PC-9 (cell line): ENCODE data around the gene KCNMB1. TPM values are rescaled to one million over a fixed set of nuclear protein-coding genes. Genes with fewer than 3 reads are reported as not detected.

Experiments used
- BruUV-seq: library from RNA; stranded (reverse); fragments of 400-500 nt; replicated peaks from 2 replicates; lab custom pipeline; 2021; lab: Mats Ljungman, UMichigan
- CTCF ChIA-PET: fragments of 300-600 bp; sonication (Branson Sonifier 250); formaldehyde crosslinking; loops from one replicate; lab custom pipeline; 2022; ENCODE audit warnings: antibody characterized with exemption; lab: Charles Lee
- POLR2A ChIA-PET: fragments of 300-600 bp; sonication (Branson Sonifier 250); formaldehyde crosslinking; loops from one replicate; lab custom pipeline; 2022; ENCODE audit warnings: antibody characterized with exemption; ENCODE audit not compliant: unreplicated experiment; lab: Charles Lee
- DNase-seq, 2 experiments: peaks; one replicate each; pipeline versions ENCODE4 v3.0.0 to v3.0.0-alpha.2; 2015 to 2022; ENCODE audit warnings: mixed read lengths in 1 of 2
- H2AFZ ChIP-seq: fragments of 200-600 bp; sonication (generic); 2 replicates; pipeline ENCODE4 v1.8.1; 2017; ENCODE audit warnings: antibody characterized with exemption
- H3F3A ChIP-seq: fragments of 200-600 bp; sonication (generic); 2 replicates; pipeline ENCODE4 v1.8.1; 2017; ENCODE audit warnings: antibody characterized with exemption, mild to moderate bottlenecking, low read depth; ENCODE audit not compliant: insufficient read depth
- H3K27ac ChIP-seq: fragments of 200-600 bp; sonication (generic); 2 replicates; pipeline ENCODE4 v1.6.1; 2016; ENCODE audit warnings: mixed run types
- H3K27me3 ChIP-seq: fragments of 200-600 bp; sonication (generic); 2 replicates; pipeline ENCODE4 v1.6.1; 2016; ENCODE audit warnings: low read depth, mixed run types; ENCODE audit not compliant: insufficient read depth
- H3K36me3 ChIP-seq: fragments of 200-600 bp; sonication (generic); 2 replicates; pipeline ENCODE4 v1.6.1; 2016; ENCODE audit warnings: low read depth, mixed run types
- H3K4me1 ChIP-seq: fragments of 200-600 bp; sonication (generic); replicated peaks from 2 replicates; pipeline ENCODE4 v1.6.1; 2016; ENCODE audit warnings: mixed run types; ENCODE audit not compliant: insufficient read depth
- H3K4me2 ChIP-seq: fragments of 200-600 bp; sonication (generic); 2 replicates; pipeline ENCODE4 v1.6.1; 2017; ENCODE audit warnings: mixed run types
- H3K4me3 ChIP-seq: fragments of 200-600 bp; sonication (generic); 2 replicates; pipeline ENCODE4 v1.6.1; 2016; ENCODE audit warnings: mixed run types
- H3K79me2 ChIP-seq: fragments of 200-600 bp; sonication (generic); 2 replicates; pipeline ENCODE4 v1.6.1; 2017; ENCODE audit warnings: low read depth, mixed run types
- H3K9me2 ChIP-seq: fragments of 200-600 bp; sonication (generic); 2 replicates; pipeline ENCODE4 v1.8.1; 2017; ENCODE audit warnings: mild to moderate bottlenecking; ENCODE audit not compliant: insufficient read depth
- H3K9me3 ChIP-seq: fragments of 200-600 bp; sonication (generic); 2 replicates; pipeline ENCODE4 v1.8.1; 2016; ENCODE audit warnings: low read depth; ENCODE audit not compliant: insufficient read depth
- H4K20me1 ChIP-seq: fragments of 200-600 bp; sonication (generic); 2 replicates; pipeline ENCODE4 v1.8.1; 2017; ENCODE audit not compliant: insufficient read depth
- EZH2 ChIP-seq: fragments of 200-600 bp; sonication (generic); IDR thresholded peaks from 2 replicates; pipeline ENCODE4 v1.8.0; 2017; ENCODE audit warnings: antibody characterized with exemption, low read depth
- intact Hi-C: fragments of 100-400 bp; cut with micrococcal nuclease; formaldehyde crosslinking; loops from one replicate; pipeline ENCODE4 v1.10.0; 2022; ENCODE audit not compliant: unreplicated experiment
- total RNA-seq: library from RNA; stranded (reverse); gene quantifications from 2 replicates; pipeline ENCODE4 v1.2.3, GENCODE V29; 2021
- TF ChIP-seq, protein P1 (sequence below): fragments of 200-600 bp; sonication (generic); conservative IDR thresholded peaks from 2 replicates; pipeline ENCODE4 v1.6.1; 2017; ENCODE audit warnings: mixed run types, antibody characterized with exemption, mild to moderate bottlenecking, moderate library complexity

The KCNMB1 gene
- total RNA-seq, 1 experiment from 2014 or later = not detected

DNA sequence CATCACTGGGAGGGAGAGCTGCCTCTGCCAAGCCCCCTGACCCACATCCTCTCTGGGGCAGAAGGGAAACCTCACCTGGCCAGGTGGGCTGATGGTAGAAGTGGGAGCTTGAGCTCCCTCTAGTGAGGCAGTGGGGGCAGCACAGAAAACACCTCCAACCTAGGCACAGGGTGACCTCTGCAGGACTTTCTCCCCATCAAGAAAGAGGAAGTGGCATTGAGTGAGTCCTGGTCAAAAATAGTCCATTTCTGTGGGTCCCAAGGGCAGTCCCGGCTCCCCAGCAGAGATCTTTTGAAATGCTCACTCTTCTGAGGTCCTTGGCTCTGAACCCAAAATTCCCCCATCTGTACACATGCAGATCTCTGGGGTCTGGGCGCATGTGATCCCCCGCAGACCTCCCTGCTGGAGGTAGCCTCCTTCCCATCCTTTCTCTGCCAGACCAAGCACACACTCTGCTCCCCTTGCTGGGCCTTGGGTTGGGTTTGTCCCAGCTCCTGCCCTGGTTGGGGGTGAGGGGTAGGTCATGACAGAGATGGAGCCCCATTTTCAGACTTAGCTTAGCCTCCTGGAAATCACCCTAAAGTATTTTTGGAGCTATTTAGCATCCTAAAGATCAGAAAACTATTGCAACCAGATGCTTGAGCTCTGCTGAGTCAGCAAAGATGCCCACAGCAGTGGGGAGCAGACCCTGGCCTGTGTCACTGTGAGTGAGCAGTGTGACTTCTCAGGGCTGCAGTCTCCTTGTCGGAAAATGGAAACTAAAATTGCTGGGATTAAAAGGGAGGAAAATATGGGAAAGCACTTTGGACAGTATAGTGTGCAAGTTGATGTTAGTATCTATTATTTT lies 50.0 kb downstream of the KCNMB1 start:
- CTCF ChIA-PET = no interaction called here
- Histone ChIP-seq H3K27ac (no peak overlapping the region), H3K4me1 (no peaks in the 10 kb centered on the region), H3K4me3 (no peak overlapping the region), H3K79me2 (no peaks in the 10 kb centered on the region), H4K20me1 (no peaks in the 10 kb centered on the region), H3K9me3 (no peaks in the 10 kb centered on the region), H3K4me2 (no peak overlapping the region), H3K36me3 (no peaks in the 10 kb centered on the region), H3F3A (no peaks in the 10 kb centered on the region), H3K9me2 (no peaks in the 10 kb centered on the region), H2AFZ (no peak overlapping the region), H3K27me3 (no peaks in the 10 kb centered on the region; the same call in 1 of the 2 replicates)
- no TSS peak for BruUV-seq
- no peak for DNase-seq
- intact Hi-C loops = no loop called here
- TF ChIP-seq EZH2 = no peak
- TF ChIP-seq, protein P1, sequence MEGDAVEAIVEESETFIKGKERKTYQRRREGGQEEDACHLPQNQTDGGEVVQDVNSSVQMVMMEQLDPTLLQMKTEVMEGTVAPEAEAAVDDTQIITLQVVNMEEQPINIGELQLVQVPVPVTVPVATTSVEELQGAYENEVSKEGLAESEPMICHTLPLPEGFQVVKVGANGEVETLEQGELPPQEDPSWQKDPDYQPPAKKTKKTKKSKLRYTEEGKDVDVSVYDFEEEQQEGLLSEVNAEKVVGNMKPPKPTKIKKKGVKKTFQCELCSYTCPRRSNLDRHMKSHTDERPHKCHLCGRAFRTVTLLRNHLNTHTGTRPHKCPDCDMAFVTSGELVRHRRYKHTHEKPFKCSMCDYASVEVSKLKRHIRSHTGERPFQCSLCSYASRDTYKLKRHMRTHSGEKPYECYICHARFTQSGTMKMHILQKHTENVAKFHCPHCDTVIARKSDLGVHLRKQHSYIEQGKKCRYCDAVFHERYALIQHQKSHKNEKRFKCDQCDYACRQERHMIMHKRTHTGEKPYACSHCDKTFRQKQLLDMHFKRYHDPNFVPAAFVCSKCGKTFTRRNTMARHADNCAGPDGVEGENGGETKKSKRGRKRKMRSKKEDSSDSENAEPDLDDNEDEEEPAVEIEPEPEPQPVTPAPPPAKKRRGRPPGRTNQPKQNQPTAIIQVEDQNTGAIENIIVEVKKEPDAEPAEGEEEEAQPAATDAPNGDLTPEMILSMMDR = peak; percentile 49; the same call in 1 of the 2 replicates
- POLR2A ChIA-PET = no interaction called here

DNA sequence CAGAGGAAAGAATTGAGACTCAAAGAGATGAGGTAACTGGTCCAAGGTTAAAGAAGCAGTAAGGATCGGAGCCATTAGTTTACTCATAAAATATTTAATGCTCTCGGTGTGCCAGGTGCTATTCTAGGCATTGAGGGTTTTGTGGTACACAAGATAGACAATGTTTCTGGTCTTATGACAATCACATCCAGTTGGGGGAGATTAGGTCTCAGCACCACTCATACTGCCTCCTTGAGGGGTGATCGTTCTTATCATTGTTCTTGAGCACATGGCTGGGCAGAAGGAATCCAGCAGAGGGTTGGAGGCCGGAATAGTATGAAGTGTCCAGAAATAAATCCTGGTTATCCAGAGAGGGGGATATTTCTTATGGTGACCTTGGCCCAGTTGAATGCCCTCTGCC lies 50.9 kb downstream of the KCNMB1 start:
- H2AFZ ChIP-seq = no peak overlapping the region
- no peaks in the 10 kb centered on the region for H3K36me3 ChIP-seq
- H3K4me3 ChIP-seq = no peak overlapping the region
- H3K27ac ChIP-seq = no peak overlapping the region
- H3K79me2 ChIP-seq = no peaks in the 10 kb centered on the region
- TF ChIP-seq, protein P1 = no peak
- TF ChIP-seq EZH2 = no peak
- H3K4me1 ChIP-seq = no peaks in the 10 kb centered on the region
- no peaks in the 10 kb centered on the region for H3K9me2 ChIP-seq
- DNase-seq = no peak
- H3K27me3 ChIP-seq = no peaks in the 10 kb centered on the region
- no peak overlapping the region for H3K4me2 ChIP-seq
- no peaks in the 10 kb centered on the region for H4K20me1 ChIP-seq
- intact Hi-C loops = no loop called here
- CTCF ChIA-PET = no interaction called here
- H3K9me3 ChIP-seq = no peaks in the 10 kb centered on the region
- POLR2A ChIA-PET = no interaction called here
- H3F3A ChIP-seq = no peaks in the 10 kb centered on the region
- no TSS peak for BruUV-seq

DNA sequence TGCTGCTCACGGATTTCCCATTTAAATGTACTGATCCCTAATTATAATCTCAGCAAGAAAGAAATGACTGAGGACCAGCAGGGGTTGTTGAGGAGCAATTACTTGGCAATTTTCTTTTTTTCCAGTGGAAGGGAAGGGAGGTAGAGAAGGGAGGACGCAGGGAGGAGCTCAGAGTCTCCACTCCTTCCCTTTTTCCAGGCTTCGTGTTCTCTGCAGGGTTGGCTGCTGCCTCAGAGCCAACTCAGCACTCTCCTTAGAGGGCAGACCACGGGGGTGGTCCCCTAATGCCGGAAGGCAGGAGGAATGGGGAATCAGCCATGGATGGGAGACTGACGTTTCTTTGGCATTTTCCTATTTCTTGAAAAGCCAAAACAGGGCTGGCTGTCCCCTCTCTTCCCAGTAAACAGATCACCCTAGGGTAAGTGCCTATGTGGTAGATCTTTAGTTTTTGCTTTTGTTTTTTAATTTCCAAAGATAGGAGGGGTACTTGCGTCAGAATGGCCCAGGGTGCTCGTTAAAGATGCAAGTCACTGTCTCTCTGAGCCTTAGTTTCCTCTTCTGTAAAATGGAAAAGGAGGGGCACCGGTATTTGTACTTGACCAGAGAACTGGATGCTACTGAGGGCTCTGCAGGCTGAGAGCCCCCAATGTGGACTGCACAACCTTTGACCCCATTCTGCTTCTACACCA lies 52.0 kb downstream of the KCNMB1 start:
- Histone ChIP-seq H3K4me2 (no peak overlapping the region), H3F3A (no peaks in the 10 kb centered on the region), H3K4me3 (no peak overlapping the region), H2AFZ (no peak overlapping the region), H3K4me1 (no peaks in the 10 kb centered on the region), H3K9me2 (no peaks in the 10 kb centered on the region), H3K9me3 (no peaks in the 10 kb centered on the region), H3K27ac (no peak overlapping the region), H3K36me3 (no peaks in the 10 kb centered on the region), H4K20me1 (no peaks in the 10 kb centered on the region), H3K79me2 (no peaks in the 10 kb centered on the region), H3K27me3 (no peaks in the 10 kb centered on the region)
- DNase-seq = no peak
- TF ChIP-seq, protein P1 = no peak
- no peak for TF ChIP-seq EZH2
- POLR2A ChIA-PET = no interaction called here
- intact Hi-C loops = no loop called here
- CTCF ChIA-PET = no interaction called here
- no TSS peak for BruUV-seq
